GM21786 (cell line): ENCODE results near the gene INO80B.
"Not testable (repeated sequence)": the region's sequence is repeated elsewhere in the genome, so short reads cannot be mapped to it uniquely, and the experiment has no call there.

ENCODE experiments used
- ATAC-seq: cut with Tn5 transposase; IDR thresholded peaks from one replicate; pipeline ENCODE4 v1.9.1; 2021; ENCODE audit not compliant: unreplicated experiment

INO80B gene

DNA sequence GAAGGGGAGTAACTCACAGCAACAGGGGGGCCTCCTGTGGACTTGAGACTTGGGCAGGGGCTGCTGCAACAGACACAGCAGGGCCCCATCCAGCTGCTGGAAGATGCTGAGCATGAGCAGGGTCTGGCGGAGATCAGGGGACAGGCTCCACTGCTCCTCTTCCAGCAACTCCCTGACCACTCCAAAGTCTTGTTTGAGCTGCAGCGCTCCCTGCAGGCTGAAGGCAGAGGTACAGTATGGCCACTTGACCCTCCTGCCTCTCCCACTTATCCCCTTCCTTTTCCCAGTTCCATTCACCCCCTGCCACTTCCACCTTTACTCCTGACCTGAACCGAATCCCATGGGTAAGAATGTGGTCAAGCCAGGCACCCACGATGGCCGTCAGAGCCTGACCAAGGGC lies 20.0 kb downstream of the INO80B start:
- ATAC-seq, result no peak

DNA sequence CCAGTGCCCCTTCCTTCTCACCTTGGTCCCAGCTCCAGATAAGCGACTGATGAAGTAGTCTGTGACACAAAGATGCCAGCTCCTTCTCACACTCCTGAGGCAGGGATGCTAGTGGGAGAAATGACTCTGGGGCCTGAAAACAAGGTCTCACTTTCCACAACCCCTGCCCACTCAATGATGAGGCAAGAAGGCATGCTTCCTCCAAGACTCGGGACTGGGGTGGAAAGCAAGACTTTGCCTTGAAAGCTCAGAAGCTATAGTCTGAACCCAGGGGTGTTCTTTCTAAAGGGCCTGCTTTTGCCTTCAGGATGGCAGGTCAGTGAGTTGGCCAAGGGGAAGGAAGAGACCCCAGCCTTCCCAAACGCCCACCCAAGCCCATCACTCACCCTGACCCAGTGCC lies 26.5 kb downstream of the INO80B start:
- ATAC-seq, result no peak

DNA sequence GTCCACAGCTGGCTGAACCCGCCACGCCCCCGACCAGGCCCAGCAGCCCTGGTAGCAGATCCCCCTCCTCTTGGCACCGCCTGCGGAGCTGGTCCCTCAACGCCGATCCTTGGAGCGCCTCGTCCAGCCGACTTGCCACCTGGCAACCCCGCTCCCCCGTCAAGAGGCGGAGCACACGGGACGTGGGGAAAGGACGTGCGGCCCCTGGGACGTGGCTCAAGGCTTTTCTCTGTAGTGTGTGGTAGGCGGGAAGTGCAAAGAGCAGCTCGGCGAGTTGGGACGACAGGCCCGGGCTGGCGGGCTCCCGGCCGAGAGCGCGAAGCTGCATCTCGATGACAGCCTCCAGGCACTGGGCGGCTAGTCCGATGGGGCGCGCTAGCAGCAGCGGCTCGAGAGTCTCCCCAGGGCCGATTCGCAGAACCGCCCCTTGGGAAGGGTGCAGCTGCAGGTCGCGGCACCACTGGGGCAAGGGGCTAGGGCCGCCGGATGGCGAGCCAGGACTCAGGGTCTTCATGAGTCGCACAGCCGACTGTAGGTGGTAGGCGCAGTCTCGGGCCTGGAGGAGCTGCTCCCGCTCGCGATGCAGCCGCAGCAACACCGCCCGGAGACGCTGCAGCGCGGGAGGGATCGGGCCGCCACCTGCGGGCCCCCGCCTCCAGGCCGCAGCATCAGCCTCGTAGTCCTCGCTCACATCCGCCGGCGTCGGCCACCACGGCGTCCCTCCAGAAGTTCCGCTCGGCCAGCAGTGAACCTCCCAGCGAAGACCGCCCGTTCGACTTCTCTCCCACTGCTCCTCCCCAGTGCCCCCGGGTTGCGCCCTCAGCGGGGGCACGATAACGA lies 27.3 kb downstream of the INO80B start:
- ATAC-seq, result peak; percentile 26

DNA sequence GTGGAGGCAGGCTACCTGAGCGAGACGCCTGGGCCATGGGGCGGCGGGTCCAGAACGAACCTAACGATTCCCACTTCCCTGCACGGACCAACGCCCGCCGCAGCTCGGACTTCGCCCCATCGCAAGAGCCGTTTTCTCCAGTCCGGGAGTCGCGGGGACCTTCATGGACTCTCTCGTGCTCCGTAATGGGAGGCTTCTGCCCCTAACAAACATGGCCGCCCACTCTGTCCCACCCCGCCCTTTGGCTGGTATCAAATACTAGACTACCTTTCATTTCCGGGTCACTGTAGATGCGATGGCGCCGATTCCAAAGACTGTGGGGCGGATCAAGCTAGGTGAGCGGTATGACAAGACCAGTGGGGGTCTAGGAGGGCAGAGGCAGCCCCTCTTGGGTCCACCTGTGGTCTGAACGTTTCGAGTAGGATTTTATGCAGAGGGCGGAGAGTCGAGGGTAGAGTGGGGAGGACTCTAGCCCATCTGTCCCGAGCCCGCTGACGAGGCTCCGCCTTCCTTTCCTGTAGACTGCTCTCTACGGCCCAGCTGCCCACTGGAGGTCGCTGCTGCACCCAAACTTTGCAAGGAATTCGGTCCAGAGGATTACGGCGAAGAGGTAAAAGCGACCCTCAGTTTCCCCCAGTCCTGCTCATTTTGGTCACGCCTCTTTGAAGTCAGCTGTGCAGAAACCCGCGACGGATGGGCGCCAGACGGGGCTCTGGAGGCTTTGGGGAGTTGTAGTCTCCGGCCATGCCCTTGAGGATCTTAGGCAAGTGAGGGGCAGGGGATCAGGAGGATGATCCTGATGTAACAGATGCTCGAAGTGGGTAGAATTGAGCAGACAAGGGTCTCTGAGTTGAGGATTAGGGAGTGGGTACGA lies 28.2 kb downstream of the INO80B start, which contains the start of the genes CCDC142 and TTC31:
CCDC142 (minus strand) TSS at position 198 of the 874 bp plus-strand sequence; CDS start at position 37, 161 bp downstream.
TTC31 (plus strand) TSS at position 281 of the 874 bp plus-strand sequence; CDS start at position 296, 15 bp downstream.
- ATAC-seq, result peak; percentile 92

DNA sequence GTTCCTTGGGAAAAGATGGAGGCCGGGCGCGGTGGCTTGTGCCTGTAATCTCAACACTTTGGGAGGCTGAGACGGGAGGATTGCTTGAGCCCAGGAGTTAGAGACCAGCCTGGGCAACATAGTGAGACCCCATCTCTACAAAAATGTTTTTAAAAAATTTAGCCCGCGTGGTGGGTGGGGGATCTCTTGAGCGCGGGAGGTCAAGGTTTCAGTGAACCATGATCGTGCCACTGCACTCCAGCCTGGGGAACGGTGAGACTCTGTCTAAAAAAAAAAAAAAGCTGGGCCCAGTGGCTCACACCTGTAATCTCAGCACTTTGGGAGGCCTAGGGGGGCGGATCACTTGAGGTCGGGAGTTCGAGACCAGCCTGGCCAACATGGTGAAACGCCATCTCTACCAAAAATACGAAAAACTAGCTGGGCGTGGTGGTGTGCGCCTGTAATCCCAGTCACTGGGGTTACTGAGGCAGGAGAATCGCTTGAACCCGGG lies 28.8 kb downstream of the INO80B start:
- ATAC-seq, result not testable (repeated sequence)

DNA sequence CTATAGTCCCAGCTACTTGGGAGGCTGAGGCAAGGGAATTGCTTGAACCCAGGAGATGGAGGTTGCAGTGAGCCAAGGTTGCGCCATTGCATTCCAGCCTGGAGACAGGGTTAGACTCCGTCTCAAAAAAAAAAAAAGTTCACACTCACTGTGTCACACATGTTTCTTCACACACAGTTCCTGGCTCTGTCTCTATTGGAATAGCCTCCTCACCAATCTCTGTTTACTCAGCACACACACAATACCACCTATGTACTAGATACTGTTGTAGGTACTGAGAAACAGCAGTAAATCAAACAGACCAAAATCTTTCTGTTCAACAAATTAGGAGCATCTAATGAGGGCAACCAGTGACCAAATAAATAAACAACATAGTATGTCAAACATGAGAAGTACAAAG lies 31.3 kb downstream of the INO80B start:
- ATAC-seq, result no peak

DNA sequence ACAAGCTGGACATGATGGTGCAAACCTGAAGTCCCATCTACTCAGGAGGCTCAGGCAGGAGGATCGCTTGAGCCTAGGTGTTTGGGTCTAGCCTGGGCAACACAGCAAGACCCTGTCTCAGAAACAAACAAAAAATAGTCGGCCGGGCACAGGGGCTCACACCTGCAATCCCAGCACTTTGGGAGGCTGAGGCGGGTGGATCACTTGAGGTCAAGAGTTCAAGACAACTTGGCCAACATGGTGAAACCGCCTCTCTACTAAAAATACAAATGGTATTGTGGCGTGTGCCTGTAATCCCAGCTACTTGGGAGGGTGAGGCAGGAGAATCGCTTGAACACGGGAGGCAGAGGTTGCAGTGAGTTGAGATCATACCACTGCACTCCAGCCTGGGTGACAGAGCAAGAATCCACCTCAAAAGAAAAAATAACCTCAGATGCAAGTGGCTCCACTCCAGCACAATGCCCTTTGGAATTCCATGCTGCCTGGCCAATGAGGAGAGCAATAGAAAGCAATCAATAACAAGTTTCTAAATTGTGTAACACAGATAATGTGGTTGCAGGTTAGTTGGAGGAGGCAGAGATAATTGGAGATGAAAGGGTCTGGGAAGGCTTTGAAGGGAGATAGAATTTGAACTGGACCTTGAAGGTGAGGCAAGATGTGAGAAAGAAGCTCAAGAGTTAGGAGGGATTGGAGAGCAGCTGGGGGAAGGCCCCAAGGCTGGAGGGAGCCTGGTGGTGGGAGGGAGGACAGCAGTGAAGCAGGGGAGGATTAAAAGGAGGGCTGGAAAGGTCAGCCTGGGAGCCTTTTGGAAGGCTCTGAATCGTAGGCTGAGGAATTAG lies 34.0 kb downstream of the INO80B start:
- no peak for ATAC-seq

DNA sequence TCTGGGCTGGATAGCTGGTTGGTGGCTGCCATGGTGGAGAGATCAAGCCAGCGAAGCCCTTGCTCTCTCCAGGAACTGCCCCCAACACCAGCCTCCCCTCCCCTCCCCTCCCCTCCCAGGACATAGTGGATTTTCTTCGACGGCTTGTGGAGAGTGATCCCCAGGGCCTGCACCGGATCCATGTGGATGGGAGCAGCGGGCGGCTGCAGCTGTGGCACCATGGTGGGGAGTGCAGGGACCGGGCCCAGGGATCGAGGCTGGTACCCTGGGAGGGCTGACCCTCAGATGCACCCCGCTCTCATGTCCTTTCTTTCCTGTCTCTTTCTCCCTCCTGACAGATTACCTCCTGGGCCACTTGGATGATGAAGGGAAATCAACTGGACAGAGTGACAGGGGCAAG lies 35.0 kb downstream of the INO80B start:
- no peak for ATAC-seq

DNA sequence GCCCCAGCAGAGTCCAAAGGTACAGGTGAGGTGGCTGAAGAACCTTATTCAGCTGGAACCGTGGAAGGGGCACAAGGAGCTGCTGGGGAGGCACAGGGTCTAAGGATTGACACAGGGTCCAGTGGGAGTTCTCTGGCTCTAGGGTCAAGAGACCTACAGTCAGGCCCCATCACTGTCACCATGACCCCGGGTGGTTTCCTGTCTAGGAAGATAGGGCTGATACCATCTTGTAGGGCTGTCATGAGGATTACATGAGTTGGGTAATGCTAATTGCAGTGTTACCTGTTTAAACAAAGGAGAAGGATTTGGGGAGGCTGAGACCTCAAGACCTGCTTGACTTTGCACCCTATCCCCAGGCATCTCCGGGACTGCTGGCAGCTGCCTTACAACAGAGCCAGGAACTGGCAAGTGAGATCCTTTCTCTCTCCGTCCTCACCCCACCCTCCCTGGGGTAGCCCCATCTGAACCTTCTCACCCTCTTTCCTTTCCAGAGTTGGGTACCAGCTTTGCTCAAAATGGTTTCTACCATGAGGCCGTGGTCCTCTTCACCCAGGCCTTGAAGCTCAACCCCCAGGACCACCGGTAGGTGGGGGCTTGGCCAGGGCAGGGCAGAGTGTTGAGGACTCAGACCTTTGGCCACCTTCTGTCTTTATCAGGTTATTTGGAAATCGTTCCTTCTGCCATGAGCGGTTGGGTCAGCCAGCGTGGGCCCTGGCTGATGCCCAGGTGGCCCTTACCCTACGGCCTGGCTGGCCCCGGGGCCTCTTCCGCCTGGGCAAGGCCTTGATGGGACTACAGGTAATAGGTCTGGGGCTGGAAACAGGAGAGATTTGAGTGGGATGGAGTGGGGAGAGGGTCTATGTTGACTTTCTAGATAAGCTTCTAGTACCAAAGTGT lies 37.0 kb downstream of the INO80B start:
- ATAC-seq, result no peak

DNA sequence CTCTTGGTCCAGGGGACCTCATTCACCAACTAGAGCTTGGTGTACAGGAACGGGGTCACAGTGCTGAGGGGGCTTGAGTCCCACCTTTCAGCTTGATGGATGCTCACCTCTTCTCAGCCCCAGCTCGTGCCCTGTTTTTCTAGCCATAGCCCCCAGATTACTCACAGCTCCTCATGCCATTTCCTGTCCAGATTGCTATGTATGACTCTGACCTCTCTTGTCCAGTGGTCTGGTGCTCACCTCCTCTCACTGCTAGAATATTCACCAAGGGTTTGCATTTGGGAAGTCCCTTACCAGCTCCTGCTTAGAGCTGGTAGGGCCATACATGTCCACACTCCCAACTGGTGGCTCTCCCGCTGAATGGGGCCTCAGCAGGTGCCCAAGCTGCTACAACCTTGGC lies 38.7 kb downstream of the INO80B start:
- no peak for ATAC-seq

DNA sequence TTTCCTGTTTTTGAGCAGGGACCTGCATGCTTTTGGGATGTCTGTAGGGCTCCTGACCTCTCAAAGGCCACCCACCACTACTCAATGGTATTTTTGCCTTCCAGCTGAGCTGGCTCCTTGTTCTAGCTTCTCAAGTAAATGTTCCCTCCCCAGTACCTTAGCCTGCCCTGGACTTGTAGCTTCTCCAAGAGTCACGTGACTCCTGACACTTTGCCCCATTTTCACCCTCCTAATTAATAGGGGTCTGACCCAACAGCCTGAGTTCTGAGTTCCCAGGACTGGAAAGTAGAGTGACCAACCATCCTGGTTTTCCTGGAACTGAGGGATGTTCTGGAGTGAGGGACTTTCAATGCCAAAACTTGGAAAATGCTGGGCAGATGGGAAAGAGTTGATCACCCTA lies 40.6 kb downstream of the INO80B start:
- no peak for ATAC-seq

DNA sequence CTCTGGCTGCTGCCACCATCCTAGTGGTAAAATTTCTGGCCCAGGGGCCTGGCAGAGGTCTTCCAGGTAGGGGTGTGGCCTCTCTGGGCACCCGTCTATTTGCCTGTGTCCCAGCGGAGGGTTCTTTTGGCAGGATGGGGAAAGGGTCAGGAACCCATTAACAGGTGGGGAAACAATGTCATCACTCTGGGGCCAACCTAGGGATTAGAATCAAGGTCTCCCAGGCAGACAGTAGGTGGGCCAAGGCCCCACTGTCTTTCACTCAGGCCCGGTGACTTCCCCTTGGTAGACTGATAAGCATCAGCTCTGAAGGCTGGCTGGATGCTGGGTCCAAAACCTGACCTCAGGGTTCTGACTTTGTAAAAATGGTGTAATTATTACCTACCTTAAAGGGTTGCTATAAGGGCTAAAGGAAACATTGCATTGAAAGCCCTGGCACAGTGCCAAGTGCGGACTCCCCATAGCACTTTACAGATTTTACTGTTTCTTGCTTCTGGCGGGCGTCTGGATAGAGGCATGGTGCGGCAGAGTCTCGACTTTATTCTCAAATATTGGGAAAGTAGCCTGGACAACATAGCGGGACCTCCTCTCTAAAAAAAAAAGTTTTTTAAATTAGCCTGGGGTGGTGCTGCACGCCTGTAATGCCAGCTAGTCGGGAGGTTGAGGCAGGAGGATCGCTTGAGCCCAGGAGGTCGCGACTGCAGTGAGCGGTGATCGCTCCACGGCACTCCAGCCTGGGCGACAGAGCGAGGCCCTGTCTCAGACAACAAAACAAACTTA lies 42.3 kb downstream of the INO80B start:
- no peak for ATAC-seq

DNA sequence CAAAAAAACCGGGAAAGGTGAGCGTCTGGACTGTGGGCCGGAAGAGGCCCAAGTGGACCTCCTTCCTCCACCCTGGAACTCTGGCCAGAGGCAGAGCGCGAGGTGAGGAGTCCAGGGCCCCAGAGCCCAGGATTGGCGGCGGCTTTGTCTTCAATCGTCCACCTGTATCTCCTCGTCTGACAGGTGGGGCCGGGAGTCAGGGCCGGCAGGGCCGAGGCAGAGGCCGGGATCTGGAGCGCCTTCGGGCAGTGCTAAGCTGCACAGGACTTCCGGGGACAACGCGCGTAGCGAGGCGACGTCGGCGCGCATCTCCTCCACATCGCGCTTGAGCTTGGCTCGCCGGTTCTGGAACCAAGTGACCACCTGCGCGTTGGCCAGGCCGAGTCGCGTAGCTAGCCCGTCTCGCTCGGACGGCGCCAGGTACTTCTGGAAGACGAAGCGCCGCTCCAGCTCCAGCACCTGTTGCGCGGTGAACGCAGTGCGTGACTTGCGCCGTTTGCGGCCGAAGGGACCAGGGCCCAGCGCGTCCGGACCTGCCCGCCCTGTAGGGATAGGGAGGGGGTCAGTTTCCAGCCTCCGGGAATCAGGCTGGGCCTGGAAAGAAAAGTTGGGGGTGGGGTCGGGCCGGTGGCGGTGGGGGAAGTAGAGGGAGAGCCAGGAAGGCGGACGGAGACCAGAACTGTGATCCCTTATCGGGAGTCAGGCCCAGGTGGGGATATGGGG lies 43.1 kb downstream of the INO80B start:
- ATAC-seq, result no peak

DNA sequence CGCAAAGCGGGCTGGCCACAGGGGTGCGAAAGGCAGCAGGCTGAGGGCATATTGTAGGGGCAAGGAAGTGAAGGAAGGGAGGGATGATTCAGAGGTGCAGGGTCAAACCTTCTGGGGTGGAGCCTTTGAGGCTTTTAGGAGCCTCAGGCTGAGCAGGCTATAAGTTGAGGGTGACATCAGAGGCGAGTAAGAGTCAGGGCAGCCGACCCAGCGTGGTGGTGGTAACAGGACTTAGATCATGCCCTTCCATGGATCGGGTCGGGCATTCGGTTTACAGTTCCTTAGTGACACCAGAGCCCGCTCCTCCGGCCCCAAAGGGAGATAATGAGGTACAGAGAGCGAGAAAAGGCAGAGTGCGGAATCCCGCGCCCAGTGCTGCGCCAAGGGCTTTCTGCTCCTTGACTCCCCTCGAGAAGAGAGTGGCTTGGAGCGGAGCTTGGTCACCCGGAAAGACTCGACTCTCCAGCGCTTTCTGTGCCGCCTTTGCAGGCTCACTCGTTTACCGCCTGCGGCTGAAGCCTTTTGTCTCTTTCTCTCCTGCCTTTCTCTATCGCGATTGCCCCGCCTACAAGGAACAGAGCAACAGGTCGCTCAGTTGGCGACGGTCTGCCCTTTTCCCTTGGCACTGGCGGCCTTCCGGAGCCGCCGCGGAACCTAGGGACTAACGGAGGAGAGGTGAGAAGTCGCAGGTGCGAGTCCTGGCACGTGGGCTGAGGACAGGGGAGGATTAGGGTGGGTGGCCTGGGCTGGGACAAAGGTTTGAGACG lies 43.8 kb downstream of the INO80B start:
- no peak for ATAC-seq

DNA sequence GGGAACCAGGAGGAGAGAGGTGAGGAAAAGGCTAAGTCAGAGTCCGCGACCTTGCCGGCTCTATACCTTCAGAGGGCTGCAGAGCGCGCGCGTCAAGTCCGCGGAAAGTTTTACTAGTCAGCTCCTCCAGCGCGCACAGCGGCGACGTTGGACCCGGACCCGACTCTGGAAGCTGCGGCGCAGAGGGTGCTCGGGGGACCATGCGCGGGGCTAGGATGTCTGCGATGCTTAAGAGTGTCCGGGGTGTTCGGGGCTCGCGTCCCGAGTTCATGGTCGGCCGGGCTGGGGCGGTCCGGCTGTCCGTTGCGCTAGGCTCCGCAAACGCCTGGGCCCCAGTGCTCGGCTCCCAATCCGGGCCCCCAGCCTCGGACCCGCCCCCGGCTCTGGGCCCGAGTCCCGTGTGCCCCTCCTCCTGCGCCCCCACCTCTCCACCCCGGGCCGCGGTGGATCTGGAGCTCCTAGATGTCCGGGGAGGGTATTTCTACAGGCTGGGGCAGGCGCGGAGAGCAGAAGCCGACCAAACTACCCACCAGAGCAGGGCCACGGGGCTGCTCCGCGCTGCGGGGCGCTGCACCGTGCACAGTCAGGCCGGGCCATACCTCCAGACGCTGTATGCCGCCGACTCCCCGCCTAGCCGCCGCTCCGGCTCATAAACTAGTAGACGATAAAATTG lies 44.5 kb downstream of the INO80B start, which contains the start of gene LBX2:
LBX2 (minus strand) TSS at position 337 of the 673 bp plus-strand sequence; CDS start at position 271, 66 bp downstream.
- no peak for ATAC-seq

DNA sequence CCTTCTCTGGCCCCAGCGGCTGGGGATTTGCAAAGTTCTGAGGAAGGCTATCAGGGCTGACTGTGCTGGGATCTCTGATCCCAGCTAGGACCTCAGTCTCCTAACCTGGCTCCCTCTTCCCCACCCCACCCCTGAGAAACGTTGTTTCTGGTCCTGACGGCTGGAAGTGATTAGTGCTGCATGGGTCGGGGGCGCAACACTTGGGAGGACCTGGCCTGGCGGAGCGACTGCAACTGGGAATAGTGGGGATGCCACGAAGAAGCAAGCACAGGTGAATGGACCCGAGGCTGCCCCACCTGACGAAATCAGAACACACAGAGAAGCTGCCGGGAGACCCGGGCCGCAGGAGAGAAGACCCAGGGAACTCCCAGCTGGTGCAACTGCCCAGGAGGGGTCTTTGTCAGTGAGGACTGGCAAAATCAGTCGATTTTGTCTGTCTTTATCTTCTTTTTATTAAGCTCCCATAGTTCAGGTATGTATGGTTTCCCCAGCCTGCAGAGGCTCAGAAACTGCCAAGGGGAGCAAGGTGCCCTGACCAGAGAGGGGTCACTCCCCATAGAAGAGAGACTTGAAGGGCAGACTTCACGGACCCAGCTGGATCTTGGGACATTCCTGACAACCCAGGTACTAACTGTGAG lies 45.2 kb downstream of the INO80B start:
- ATAC-seq, result no peak
